CD4-positive, alpha-beta T cell treated with Interleukin-12 subunit alpha and Interleukin-12 subunit beta, for 1 hour (primary cell): ENCODE measurements around the gene ANK3.

Experiments
- DNase-seq: peaks from one replicate; pipeline ENCODE4 v3.0.0-alpha.2; 2020

ANK3 gene

DNA sequence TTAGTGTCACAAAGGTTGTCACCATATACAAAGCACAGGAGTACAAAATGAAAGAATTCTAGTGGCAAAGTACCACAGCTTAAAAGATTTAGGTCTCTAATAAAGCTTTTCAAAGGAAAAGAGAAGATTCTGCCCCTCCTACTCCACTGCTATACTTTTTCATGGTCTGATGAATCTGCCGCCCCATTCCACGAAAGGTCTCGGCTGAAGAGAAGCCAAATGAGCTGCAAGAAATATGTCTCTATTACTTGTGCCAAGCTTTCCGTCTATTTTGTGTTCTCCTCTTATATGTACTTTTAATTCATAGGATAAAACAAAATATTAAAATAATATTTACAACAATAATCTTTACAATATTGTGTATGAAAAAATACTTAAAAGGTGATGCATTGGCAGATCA, 222.6 kb downstream of the ANK3 start:
- DNase-seq: no peak

DNA sequence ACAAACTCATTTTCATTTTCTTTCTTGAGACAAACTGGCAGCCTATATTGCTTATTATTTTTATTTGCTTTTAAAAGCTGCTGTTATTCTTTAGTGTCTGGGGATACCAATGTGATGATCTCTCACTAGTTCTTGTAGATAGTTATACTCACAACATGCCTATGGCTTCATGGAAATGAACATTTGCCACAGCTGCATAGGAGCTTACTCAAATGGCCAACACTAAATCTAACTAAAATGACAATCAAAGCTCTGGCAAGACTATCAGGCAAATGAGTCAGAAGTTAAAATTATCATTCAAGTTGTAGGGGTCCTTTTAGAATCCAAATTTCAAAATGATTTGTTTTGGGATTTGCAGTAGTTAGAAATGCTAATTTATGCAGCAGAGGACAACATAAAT, 225.9 kb downstream of the ANK3 start:
- no peak for DNase-seq

DNA sequence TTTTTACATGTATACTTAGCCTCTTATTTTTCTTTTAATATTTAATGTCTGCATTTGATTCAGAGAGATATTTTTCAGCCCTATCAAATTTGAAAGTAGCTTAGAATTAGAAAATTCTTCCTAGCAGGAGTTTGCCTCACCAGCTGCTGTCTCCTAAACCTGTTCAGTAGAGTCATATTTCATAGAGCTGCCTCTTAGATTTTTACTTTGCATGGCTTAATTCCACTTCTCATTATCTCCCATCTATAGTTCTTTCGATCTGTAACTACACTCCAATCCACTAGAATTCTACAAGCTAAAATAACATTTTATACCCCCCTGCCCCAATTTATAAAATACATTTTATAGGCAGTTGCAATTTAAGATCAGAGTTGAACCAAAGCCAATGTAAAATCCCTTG, 227.0 kb downstream of the ANK3 start:
- DNase-seq: no peak

DNA sequence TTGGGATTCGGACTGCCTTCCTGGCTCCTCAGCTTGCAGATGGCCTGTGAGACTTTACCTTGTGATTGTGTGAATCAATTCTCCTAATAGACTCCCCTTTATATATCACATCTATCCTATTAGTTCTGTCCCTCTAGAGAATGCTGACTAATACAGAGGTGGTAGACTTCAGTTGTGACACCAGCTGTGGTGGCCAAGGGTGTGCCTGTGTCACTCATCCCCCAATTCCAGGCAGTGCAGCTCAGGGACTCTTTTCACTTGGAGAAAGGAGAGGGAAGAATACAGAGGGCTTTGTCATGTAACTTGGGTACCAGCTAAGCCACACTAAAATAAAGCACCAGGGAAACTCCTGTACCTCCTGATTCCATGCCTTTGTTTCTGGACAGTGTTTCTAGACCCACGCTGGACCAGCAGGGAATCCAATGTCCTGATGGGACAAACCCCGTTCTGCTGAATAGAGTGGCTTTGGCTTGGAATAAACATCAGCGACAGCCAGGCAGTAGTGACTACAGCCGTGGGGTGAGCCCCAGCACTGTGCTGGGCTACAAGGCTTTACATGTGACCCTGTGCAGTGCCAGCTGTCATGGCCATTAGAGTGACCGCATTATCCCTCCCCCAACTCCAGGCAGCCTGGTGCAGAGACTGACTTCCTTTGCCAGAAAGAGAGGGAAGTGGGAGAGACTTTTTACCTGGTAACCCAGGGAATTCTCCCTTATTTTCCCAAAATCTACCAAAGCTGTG, 233.6 kb downstream of the ANK3 start:
- no peak for DNase-seq

DNA sequence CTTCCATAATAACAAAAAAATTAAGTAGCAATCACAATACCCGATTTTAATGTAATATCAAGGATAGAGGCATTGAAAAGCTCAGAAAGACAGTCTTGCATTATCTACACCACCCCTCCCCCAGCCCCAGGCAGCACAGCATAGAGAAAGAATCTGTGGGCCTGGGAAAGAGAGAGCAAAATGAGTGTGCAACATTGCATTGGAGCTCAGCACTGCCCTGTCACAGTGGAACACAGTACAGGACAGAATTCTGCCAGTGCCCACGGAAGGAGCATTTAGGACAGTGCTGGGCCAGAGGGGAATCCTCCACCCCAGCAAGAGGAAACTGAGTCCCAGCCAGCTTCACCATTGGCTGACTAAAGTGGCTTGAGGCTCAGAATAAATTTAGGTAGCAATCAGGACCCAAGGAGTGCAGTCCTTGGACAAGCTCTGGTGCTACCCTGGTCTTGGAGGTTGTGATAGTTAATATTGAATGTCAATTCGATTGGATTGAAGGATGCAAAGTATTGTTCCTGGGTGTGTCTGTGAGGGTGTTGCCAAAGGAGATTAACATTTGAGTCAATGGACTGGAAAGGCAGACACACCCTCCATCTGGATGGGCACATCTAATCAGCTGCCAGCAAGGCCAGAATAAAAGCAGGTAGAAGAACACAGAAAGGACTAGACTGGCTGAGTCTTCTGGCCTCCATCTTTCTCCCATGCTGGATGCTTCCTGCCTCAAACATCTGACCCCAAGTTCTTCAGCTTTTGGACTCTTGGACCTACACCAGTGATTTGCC, 234.4 kb downstream of the ANK3 start:
- DNase-seq: no peak

DNA sequence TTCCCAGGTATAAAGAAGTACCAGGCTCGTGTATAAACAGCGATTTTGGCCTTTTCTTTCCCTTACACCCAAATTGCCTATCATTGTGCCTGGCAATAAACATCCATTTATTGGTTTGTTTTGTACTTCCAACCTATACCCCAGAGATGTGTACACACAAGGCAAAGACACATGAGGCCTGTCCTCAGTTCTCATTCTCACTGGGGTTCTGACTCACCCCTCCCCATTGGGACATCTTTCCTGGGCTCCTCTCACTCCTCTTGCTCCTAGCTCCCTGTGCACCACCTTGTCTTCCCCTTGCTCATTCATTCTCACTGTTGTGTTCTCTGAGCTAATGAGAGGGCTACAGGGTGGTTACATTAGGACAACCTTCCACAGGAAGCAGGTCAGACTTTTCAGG, 240.7 kb downstream of the ANK3 start:
- DNase-seq: no peak

DNA sequence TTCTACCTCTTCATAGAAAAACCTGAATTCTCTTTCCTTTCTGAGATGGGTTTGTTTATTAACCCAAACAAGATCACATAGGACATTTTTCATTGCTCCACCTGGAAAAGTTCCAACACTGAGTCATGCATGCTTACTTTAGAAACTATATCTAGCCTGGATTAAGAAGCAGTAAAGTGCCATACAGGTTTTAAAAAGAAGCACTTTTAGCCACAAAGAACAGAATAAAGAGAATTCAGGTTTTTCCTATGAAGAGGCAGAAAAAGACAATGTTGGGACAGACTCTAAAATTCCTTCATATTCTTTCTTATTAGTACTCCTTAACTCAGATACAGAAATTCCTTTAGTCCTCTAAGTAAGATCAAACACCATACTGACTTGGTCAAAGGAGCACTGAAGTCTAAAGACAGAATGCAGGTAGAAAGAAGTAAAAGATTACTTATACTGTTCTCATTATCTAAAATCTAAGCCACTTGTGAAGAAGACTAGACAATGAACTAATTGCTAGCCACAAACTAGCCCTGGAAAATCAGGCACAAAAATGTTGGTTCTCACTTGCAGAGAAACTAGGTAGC, 241.3 kb downstream of the ANK3 start:
- DNase-seq: no peak

DNA sequence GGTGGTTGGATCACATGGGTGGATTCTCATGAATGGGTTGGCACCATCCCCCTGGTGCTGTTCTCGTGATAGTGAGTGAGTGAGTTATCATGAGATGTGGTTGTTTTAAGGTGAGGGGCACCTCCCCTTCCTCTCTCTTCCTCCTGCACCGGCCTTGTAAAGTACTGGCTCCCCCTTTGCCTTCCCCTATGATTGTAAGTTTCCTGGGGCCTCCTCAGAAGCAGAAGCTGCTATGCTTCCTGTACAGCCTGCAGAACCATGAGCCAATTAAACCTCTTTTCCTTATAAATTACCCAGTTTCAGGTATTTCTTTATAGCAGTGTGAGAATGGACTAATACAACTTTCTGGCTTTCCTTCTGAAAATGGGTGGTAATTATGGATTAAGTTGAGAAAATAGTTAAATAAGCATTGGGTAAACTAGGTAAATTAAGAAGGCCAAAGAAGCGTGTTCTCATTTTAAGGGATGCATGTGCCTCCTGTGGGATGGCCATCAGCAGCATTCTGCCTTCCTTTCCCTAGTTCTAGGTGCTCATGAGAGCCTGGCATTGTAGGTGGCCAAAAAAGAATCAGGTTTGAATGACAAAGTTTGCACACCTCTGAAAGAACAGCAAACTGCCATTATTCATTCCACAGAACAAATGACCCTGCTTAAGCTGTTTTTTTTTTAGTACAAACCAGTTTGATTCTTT, 242.0 kb downstream of the ANK3 start:
- no peak for DNase-seq

DNA sequence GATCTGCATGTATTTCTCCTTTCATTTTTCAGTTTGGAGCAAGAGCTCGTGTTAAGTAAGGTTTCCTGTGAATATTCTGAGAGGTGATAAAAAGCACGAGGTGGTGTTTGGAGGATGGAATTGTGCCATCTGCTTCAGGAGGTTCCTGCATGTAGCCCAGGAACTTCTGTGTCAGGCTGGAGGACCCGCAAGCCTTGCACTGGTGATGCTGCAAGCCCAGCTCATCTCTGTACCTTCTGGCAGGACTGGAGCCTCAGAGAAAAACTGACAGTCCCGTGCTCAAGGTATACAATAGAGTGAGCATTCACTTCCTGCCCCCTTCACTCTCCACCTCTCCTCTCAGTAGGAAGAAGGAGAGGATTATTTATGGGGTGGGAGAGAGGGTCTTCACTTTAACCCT, 242.7 kb downstream of the ANK3 start:
- DNase-seq: no peak

DNA sequence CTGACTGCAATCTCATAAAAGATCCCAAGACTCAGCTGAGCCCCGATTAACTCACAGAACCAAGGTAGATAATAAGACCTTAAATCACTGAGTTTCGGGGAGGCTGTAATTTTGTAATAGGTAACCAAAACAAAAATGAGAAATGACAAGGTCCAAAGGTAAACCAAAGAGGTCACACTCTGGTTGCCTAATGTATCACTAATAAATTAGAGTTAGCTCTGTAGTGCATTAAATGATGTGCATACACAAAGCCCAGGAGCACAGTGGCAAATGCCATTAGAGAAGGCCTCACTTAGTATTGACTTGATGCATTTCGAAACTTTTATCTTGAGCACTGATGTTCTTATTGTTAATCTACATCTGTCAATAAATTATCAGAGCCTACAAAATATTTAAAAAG, 245.6 kb downstream of the ANK3 start:
- DNase-seq: no peak

DNA sequence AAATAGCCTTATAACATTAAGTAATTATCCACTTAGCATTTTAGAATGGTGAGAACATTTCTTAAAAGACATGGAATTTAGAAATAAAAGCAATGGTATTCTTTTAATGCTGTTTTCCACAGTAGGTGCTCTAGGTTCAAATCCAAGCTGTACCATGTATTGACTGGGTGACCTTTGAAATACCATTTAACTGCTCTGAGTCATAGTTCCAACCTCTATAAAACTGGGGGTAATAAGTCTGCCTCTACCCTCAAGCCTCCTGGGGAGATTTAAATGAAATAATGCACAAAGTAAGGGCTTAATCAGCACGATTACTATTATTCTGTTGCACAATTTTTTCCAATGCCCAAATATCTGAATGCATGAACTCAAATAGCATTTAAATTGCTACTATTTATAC, 246.9 kb downstream of the ANK3 start:
- no peak for DNase-seq

DNA sequence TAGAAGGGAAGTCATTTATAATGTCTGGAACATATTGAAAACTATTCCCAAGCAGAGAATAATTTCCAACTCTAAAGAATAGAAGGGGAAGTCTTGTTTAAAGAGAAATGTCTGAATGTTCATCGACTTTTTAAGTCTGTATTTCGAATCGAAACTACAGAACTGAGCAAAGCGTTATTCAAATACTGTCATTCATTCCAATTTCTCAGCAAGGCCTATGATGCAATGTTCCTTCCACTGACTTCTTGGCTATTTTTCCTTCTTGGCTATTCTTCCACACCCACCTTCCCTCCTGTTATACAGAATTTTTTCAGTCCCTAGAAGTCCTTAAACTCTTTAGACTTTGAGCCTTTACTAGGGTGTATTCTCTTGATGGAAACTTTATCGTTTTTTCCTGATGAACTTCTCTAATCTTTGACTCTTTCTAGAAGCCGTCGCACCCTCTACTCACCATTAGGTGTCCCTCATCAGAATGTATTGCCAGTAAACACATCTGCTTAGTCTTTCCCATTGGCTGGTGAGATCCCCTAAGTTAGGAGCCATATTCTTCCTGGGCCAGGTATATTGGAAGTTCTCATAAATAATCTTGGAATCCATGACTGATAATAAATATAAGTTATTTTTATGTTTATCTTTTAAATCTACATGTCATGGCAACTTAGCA, 247.6 kb downstream of the ANK3 start:
- DNase-seq: no peak

DNA sequence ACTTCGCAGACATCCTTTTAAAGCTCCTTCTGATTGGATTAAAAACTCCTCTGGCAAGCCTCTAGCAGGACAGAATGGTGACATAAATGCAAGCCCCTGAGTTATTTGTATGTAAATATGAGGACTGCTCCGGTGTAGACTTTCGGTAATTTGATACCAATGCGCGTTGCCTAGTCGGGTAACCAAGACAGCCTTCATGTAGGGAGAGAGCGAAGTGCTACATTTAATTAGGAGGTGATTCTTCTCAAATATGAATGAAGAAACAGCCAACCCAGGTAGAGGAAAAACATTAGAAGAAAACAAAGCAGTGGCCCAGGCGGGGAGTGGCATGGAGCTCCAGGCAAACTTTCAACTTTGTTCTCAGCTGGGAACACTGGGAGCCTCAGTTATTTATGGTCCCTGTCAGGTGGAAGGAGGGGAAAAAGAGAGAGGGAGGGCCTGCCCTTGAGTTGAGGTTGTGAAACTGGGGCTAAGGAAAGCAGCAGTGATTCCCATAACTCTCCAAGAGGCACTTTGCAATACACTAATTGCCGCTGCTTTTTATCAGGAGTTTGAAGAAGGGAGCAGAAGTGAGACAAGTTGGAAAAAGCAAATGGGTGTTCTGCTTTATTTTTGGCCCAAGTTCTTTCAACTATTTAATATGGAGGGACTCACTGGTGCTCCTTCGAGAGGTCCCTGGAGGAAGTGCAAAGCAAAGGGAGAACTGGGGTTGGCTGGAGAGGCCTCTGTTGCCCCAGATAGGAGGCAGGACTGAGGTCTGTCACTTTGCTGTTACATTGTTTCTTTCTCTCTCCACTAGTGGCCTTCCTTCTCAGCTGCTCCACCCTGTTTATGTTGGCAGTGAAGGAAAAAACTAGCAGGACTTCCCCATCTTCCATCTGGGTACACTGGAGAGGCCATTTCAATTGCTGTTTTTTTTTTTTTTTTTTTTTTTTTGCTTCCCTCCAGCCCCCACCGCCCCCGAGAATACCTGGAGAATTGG, 248.7 kb downstream of the ANK3 start:
- DNase-seq: no peak

DNA sequence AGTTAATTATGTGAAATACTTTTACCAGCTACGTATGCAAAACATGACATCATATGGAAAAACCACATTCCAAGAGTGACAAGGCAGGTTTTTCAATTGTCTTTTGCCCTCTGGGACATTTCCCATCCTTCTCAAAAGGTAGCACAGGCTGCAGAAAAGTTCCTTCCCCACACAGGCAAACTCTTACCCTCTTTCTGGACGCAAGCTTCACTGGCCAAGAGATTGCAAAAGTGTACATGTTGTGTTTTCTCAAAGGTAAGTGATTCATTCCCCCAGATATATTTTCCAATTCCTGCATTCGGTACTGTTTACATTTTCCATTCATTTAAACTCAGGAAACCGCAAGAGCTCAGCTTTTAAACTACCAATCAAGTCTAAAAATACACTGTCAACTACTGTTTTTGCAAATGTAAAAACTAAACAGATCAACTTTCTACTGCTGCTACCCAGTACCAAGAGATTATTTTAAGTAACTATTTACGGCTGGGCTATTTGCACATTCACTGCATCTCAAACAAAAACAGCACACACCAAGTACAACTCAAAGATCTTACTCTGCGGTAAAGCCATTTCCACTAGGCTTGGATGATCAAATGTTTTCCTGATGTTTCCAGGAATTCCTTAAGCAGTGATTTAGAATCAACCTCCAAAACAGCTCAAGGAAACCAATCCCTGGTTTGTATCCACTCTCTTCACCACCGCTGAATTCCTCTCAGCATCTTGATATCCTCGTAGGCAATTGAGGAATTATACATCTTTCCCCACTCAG, 249.7 kb downstream of the ANK3 start:
- no peak for DNase-seq

DNA sequence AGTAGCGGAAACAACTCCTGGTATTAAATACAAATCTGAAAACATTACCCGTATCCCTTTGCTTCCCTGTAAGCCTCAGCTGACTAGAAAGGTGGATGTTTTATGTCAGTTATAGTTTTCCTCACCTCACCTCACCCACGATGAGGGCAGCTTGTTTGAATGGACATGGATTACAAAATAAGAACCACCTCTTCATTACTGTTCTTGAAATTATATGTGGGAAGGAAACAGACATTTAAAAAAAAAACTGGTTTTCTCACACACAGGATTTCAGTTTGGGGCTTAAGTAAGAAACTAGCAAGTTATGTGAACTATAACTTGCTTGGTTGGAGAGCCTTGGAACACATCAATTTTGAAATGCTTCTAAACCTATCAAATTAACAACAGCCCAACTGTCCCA, 250.4 kb downstream of the ANK3 start:
- no peak for DNase-seq

DNA sequence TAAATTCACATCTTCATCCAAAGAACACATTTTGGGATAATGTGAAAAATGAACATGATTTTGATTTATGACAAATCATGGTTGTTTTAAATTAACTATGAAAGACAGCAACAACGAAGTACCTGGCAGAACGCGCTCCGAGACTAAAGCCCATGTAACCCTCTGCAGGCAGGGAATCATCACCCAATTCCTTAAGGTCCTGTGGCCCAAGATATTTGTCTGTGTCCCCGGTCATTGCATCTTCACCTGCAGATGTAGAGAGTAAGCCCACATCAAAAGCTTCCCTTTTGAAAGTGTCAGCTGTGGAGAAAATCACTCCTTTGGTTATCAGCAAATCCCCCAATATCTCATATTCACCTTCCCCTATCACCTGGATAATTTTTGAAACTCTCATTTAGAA, 250.8 kb downstream of the ANK3 start:
- DNase-seq: no peak

DNA sequence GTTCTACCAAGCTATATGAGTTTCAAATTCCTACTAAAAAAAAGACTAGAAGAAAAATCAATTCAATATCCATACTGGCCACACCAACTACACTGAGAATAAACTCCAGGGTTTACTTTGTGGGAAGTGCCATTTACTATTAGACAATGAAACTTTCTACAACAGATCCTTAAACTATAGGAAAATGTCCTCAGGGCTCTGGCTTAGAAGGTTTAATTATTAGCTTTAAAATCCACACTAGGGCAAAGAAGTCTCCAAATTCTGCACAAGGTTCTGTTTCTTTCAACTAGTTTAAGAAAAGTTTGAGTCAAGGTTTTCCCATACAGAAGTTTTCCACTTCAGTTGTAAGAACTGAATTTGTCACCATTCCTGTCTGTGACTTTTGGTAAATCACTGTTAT, 251.6 kb downstream of the ANK3 start:
- DNase-seq: no peak

DNA sequence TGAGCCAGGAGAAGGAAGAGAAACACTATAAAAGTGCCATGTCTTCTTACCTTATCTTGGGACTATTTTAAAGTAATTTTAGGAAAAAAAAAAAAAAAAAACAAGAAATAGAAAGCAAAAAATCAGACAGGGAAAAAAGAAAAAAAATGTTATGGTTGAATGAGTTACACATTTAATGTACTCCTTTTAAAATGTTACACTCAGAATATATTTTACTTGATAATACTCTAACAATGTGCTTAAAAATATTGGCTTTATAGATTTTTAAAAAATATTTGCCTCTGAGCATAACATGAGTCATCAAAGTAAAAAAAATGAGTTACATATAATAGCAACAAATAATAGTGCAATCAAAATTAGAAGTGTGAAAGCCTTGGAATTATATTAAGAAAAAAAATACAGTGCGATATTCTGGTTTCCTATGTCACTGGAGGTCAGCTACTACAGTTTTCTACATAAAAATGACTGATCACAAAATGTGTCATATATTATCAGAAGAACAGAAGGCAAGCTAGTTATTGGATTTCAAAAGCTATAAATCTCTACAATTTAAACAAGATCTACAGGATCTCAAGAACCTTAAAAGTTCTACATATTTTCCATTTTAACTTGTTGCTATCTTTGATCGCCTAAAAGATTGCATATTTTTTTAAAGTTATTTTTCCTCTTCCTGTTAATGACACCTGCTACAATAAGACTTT, 252.2 kb downstream of the ANK3 start:
- no peak for DNase-seq

DNA sequence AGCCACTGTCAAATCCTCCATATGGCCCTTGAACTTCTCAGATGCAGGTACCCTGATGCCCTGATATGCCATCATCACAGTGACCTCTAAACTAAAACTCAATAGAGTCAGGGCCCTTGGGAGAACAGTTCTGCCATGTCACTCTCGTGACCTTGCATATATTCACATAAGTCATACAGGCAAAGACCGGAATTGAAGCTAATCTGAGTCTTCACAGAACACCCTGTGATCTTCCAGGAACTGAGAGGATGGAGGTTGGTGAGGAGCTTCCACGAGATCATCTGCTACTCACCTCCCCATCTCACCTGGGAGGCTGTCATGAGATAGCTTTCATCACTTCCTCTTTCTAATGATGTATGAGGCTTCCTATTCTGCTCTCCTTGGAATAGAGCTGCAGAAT, 254.7 kb downstream of the ANK3 start:
- DNase-seq: no peak

DNA sequence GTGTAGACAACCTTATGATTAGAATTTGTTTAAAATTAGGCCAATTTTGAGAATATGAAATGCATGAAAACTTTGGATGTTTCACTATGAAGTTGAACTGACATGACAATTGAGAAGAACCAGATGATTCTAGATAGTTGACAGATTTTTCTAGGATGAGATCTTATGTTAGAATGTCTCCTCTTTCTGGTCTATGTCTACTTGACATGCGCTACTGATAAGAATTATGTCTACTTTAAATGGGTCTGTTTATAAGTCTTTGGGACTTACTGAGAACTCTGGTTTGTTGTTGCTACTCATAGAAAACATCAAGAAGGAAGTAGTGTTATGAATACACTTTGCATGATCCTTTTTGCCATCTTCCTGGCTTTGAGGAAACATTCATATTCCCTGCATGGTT, 255.1 kb downstream of the ANK3 start:
- no peak for DNase-seq
